ENCODE results near the gene GPR85. TPM values are rescaled to one million over a fixed set of nuclear protein-coding genes. Genes with fewer than 3 reads are reported as not detected.

Gene GPR85
- polyA plus RNA-seq, 3 donors = 0.12 TPM; not detected in 2

DNA sequence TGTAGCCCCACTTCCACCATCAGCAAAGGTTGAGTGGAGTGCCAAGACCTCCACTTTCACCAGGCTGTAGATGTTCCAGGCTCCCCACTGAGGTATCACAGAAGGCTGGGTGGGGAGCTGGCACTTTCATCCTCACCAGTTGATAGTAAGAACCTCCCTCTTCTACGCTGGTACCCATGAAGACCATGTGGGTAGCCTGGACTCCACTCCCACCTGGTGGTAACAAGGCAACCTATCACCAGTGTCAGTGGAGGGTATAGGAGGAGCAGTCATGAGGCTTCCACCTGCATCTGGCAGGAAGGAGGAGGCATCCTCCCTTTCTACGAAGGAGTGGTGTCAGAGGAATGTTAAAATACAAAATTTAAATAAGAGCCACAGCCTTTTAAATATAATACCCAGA, 27.3 kb upstream of the GPR85 start:
- no peak overlapping the region for H3K27ac ChIP-seq (ENCODE audit: low read depth in 1 of 2, low read length in 2 of 2)
- no peaks in the 10 kb centered on the region for H3K36me3 ChIP-seq (replicated peaks in 1 of 2; ENCODE audit: control insufficient read depth in 1 of 2, insufficient read depth in 2 of 2, low read length in 2 of 2)
- no peak overlapping the region for H2AFZ ChIP-seq (ENCODE audit: insufficient read depth, low read depth, low read length, poor library complexity, severe bottlenecking)
- Mint-ChIP-seq H3K4me3 (no peak overlapping the region), H3K27me3 (ENCODE audit: low read depth in 3 of 3) (peaks cover 0 to 2% (median 0%) of the 10 kb centered on the region in 3 donors), H3K27ac (no peak overlapping the region), H3K4me1 (peaks cover 23% of the 10 kb centered on the region), H3K36me3 (peaks cover 0 to 9% of the 10 kb centered on the region in 2 donors), H3K9me3 (peaks cover 0 to 3% (median 1%) of the 10 kb centered on the region in 7 donors)
- no peaks in the 10 kb centered on the region for H4K20me1 ChIP-seq (ENCODE audit: insufficient read depth, low read length)
- no CpG with 5 or more reads among the region's 2 CpGs for WGBS (ENCODE audit: insufficient coverage)
- H3K79me2 ChIP-seq (ENCODE audit: insufficient read depth, low read length) = no peaks in the 10 kb centered on the region
- peak in 1 of 3 donors; percentile 7 for DNase-seq
- intact Hi-C loops (cut with micrococcal nuclease) = no loop called here
- no peak overlapping the region for H3K4me3 ChIP-seq (replicated peaks in 1 of 3; ENCODE audit: low read depth in 2 of 3, low read length in 3 of 3)
- peaks cover 19 to 24% of the 10 kb centered on the region in 2 donors for H3K4me1 ChIP-seq (ENCODE audit: control insufficient read depth in 1 of 2, insufficient read depth in 2 of 2, low read length in 2 of 2)
- H3K9me3 ChIP-seq (replicated peaks in 1 of 2; ENCODE audit: control insufficient read depth in 1 of 2, insufficient read depth in 1 of 2, low read length in 2 of 2) = no peaks in the 10 kb centered on the region
- TF ChIP-seq, protein P1, sequence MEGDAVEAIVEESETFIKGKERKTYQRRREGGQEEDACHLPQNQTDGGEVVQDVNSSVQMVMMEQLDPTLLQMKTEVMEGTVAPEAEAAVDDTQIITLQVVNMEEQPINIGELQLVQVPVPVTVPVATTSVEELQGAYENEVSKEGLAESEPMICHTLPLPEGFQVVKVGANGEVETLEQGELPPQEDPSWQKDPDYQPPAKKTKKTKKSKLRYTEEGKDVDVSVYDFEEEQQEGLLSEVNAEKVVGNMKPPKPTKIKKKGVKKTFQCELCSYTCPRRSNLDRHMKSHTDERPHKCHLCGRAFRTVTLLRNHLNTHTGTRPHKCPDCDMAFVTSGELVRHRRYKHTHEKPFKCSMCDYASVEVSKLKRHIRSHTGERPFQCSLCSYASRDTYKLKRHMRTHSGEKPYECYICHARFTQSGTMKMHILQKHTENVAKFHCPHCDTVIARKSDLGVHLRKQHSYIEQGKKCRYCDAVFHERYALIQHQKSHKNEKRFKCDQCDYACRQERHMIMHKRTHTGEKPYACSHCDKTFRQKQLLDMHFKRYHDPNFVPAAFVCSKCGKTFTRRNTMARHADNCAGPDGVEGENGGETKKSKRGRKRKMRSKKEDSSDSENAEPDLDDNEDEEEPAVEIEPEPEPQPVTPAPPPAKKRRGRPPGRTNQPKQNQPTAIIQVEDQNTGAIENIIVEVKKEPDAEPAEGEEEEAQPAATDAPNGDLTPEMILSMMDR (IDR thresholded peaks at IDR 0.05) = no peak
- H3K27me3 ChIP-seq (ENCODE audit: control insufficient read depth in 2 of 2, insufficient read depth in 2 of 2, low read length in 2 of 2) = no peaks in the 10 kb centered on the region
- no peak overlapping the region for H3K9ac ChIP-seq (ENCODE audit: insufficient read depth, low read length, poor library complexity, severe bottlenecking)
- H3K4me2 ChIP-seq (replicated peaks; ENCODE audit: extremely low read depth, low read length, poor library complexity, severe bottlenecking) = no peak overlapping the region

GRCh38 chr7:113109718-113110117, 23.1 kb upstream of the GPR85 start:
- peaks cover 9% of the 10 kb centered on the region for H3K4me1 Mint-ChIP-seq
- peaks cover 0 to 2% (median 0%) of the 10 kb centered on the region in 3 donors for H3K27me3 Mint-ChIP-seq (ENCODE audit: low read depth in 3 of 3)
- intact Hi-C loops (cut with micrococcal nuclease) = no loop called here
- Histone ChIP-seq H3K27me3 (ENCODE audit: control insufficient read depth in 2 of 2, insufficient read depth in 2 of 2, low read length in 2 of 2) (no peaks in the 10 kb centered on the region), H3K9ac (ENCODE audit: insufficient read depth, low read length, poor library complexity, severe bottlenecking) (no peak overlapping the region), H4K20me1 (ENCODE audit: insufficient read depth, low read length) (no peaks in the 10 kb centered on the region), H3K36me3 (replicated peaks in 1 of 2; ENCODE audit: control insufficient read depth in 1 of 2, insufficient read depth in 2 of 2, low read length in 2 of 2) (no peaks in the 10 kb centered on the region), H3K4me3 (replicated peaks in 1 of 3; ENCODE audit: low read depth in 2 of 3, low read length in 3 of 3) (no peak overlapping the region), H3K27ac (ENCODE audit: low read depth in 1 of 2, low read length in 2 of 2) (no peak overlapping the region), H2AFZ (ENCODE audit: insufficient read depth, low read depth, low read length, poor library complexity, severe bottlenecking) (no peak overlapping the region), H3K9me3 (replicated peaks in 1 of 2; ENCODE audit: control insufficient read depth in 1 of 2, insufficient read depth in 1 of 2, low read length in 2 of 2) (no peaks in the 10 kb centered on the region), H3K4me2 (replicated peaks; ENCODE audit: extremely low read depth, low read length, poor library complexity, severe bottlenecking) (no peak overlapping the region), H3K4me1 (ENCODE audit: control insufficient read depth in 1 of 2, insufficient read depth in 2 of 2, low read length in 2 of 2) (no peaks in the 10 kb centered on the region), H3K79me2 (ENCODE audit: insufficient read depth, low read length) (no peaks in the 10 kb centered on the region)
- TF ChIP-seq, protein P1 (IDR thresholded peaks at IDR 0.05) = no peak
- H3K4me3 Mint-ChIP-seq = no peak overlapping the region
- H3K9me3 Mint-ChIP-seq = peaks cover 0 to 4% (median 1%) of the 10 kb centered on the region in 7 donors
- DNase-seq = no peak
- peaks cover 0 to 9% of the 10 kb centered on the region in 2 donors for H3K36me3 Mint-ChIP-seq
- WGBS (ENCODE audit: insufficient coverage) = 100% methylated on average over 1 of the region's 1 CpG
- no peak overlapping the region for H3K27ac Mint-ChIP-seq

Data from CD14-positive monocyte (primary cell).